MM.1S (cell line): ENCODE measurements around the gene CAB39.
"Not testable (repeated sequence)": the region's sequence is repeated elsewhere in the genome, so short reads cannot be mapped to it uniquely, and the experiment has no call there.

Experiments used
- DNase-seq: peaks from one replicate; pipeline ENCODE4 v3.0.0-alpha.2; 2015
- H2AFZ ChIP-seq: fragments of 300-600 bp; sonication (generic); 2 replicates; pipeline ENCODE4 v1.6.0; 2016; ENCODE audit warnings: antibody characterized with exemption, low read length
- H3F3A ChIP-seq: fragments of 300-600 bp; sonication (generic); 2 replicates; pipeline ENCODE4 v1.6.1; 2016; ENCODE audit warnings: mild to moderate bottlenecking, antibody characterized with exemption, low read length, moderate library complexity, mixed read lengths; ENCODE audit not compliant: insufficient read depth
- H3K27ac ChIP-seq: fragments of 300-600 bp; sonication (generic); 2 replicates; pipeline ENCODE4 v1.5.1; 2016; ENCODE audit warnings: mild to moderate bottlenecking, low read length
- H3K27me3 ChIP-seq: fragments of 300-600 bp; sonication (generic); replicated peaks from 2 replicates; pipeline ENCODE4 v1.6.0; 2016; ENCODE audit warnings: low read length; ENCODE audit not compliant: insufficient read depth
- H3K36me3 ChIP-seq: fragments of 300-600 bp; sonication (generic); replicated peaks from 2 replicates; pipeline ENCODE4 v1.6.1; 2016; ENCODE audit warnings: mild to moderate bottlenecking, low read length, mixed read lengths; ENCODE audit not compliant: insufficient read depth
- H3K4me1 ChIP-seq: fragments of 300-600 bp; sonication (generic); 2 replicates; pipeline ENCODE4 v1.6.1; 2016; ENCODE audit warnings: low read length, mixed read lengths
- H3K4me2 ChIP-seq: fragments of 300-600 bp; sonication (generic); 2 replicates; pipeline ENCODE4 v1.6.0; 2016; ENCODE audit warnings: low read depth, low read length
- H3K4me3 ChIP-seq: fragments of 300-600 bp; sonication (generic); 2 replicates; pipeline ENCODE4 v1.5.1; 2016; ENCODE audit warnings: low read length, mixed read lengths
- H3K79me2 ChIP-seq: fragments of 300-600 bp; sonication (generic); 2 replicates; pipeline ENCODE4 v1.6.1; 2016; ENCODE audit warnings: mixed run types, low read length, mixed read lengths
- H3K9ac ChIP-seq: fragments of 300-600 bp; sonication (generic); 2 replicates; pipeline ENCODE4 v1.6.1; 2016; ENCODE audit warnings: low read length, mixed read lengths
- H3K9me2 ChIP-seq: fragments of 300-600 bp; sonication (generic); replicated peaks from 2 replicates; pipeline ENCODE4 v1.6.1; 2016; ENCODE audit warnings: mild to moderate bottlenecking, low read length, mixed read lengths; ENCODE audit not compliant: insufficient read depth
- H3K9me3 ChIP-seq: fragments of 300-600 bp; sonication (generic); replicated peaks from 2 replicates; pipeline ENCODE4 v1.6.1; 2016; ENCODE audit warnings: mild to moderate bottlenecking, low read length, mixed read lengths; ENCODE audit not compliant: insufficient read depth
- H4K20me1 ChIP-seq: fragments of 300-600 bp; sonication (generic); 2 replicates; pipeline ENCODE4 v1.6.1; 2016; ENCODE audit warnings: mild to moderate bottlenecking, low read length, moderate library complexity, mixed read lengths; ENCODE audit not compliant: insufficient read depth
- CTCF ChIP-seq: fragments of 300-600 bp; sonication (generic); IDR thresholded peaks from 2 replicates; pipeline ENCODE4 v1.5.1; 2016; ENCODE audit warnings: antibody characterized with exemption, low read length, mixed read lengths
- EZH2 ChIP-seq: fragments of 300-600 bp; sonication (generic); optimal IDR thresholded peaks from 2 replicates; pipeline ENCODE3; 2017; ENCODE audit warnings: low read depth, mild to moderate bottlenecking, antibody characterized with exemption, low read length, mixed read lengths
- EZH2phosphoT487 ChIP-seq: fragments of 300-600 bp; sonication (generic); IDR thresholded peaks from 2 replicates; pipeline ENCODE4 v1.6.1; 2018; ENCODE audit warnings: antibody characterized with exemption, low read length

Gene CAB39

DNA sequence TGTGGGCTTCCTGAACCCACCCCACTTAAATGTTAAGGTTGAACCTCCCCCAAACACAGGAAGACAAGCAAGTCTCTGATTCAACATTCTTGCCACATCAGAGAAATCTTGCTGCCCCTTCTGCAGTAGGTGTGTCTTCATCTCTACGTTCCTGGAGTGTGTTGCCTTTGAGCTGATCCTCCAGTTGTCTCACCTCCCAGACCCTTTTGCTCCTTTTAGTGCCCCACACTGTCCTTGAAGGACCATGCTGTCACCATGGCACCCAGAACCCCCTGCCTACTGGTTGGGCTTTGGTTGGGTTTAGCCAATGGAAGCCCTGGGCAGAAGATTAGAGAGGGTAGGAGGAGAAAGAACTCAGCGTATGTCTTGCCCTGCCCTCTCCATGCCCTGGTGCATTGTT lies 10.7 kb downstream of the CAB39 start:
- Histone ChIP-seq H3K9ac (no peak overlapping the region), H3F3A (0 out of 2 replicates have a peak, but pooled peaks cover 5% of the 10 kb centered on the region), H3K9me3 (no peaks in the 10 kb centered on the region), H3K36me3 (no peaks in the 10 kb centered on the region), H3K4me1 (peaks cover 14% of the 10 kb centered on the region), H2AFZ (no peak overlapping the region), H3K4me3 (no peak overlapping the region), H3K9me2 (no peaks in the 10 kb centered on the region), H4K20me1 (peaks cover 6% of the 10 kb centered on the region; the same call in 1 of the 2 replicates), H3K27ac (no peak overlapping the region), H3K27me3 (no peaks in the 10 kb centered on the region), H3K4me2 (no peak overlapping the region), H3K79me2 (peaks cover 84% of the 10 kb centered on the region)
- no peak for DNase-seq
- TF ChIP-seq EZH2phosphoT487 (no peak), CTCF (no peak), EZH2 (no peak)

- peaks cover 14% of the 10 kb centered on the region for H3K4me1 ChIP-seq
- not testable (repeated sequence) for H3K36me3 ChIP-seq, H4K20me1 ChIP-seq, H3K4me3 ChIP-seq, H2AFZ ChIP-seq, H3K9me2 ChIP-seq, H3F3A ChIP-seq, DNase-seq, H3K27ac ChIP-seq, H3K9me3 ChIP-seq, H3K27me3 ChIP-seq, H3K9ac ChIP-seq, H3K4me2 ChIP-seq
- peaks cover 83% of the 10 kb centered on the region for H3K79me2 ChIP-seq
Observed at GRCh38 chr2:230724957-230725356, 12.3 kb downstream of the CAB39 start.

GRCh38 chr2:230731512-230731911 lies 18.9 kb downstream of the CAB39 start:
- no peak overlapping the region for H2AFZ ChIP-seq
- H3K9me2 ChIP-seq, result no peaks in the 10 kb centered on the region
- 0 out of 2 replicates have a peak, but pooled peaks cover 5% of the 10 kb centered on the region for H4K20me1 ChIP-seq
- TF ChIP-seq EZH2phosphoT487 (no peak), EZH2 (no peak), CTCF (no peak)
- no peak for DNase-seq
- H3F3A ChIP-seq, result no peaks in the 10 kb centered on the region
- no peaks in the 10 kb centered on the region for H3K36me3 ChIP-seq
- H3K4me1 ChIP-seq, result no peaks in the 10 kb centered on the region
- no peak overlapping the region for H3K4me3 ChIP-seq
- no peak overlapping the region for H3K4me2 ChIP-seq
- peaks cover 89% of the 10 kb centered on the region for H3K79me2 ChIP-seq
- H3K27me3 ChIP-seq, result no peaks in the 10 kb centered on the region
- H3K9ac ChIP-seq, result no peak overlapping the region
- no peak overlapping the region for H3K27ac ChIP-seq
- H3K9me3 ChIP-seq, result no peaks in the 10 kb centered on the region

DNA sequence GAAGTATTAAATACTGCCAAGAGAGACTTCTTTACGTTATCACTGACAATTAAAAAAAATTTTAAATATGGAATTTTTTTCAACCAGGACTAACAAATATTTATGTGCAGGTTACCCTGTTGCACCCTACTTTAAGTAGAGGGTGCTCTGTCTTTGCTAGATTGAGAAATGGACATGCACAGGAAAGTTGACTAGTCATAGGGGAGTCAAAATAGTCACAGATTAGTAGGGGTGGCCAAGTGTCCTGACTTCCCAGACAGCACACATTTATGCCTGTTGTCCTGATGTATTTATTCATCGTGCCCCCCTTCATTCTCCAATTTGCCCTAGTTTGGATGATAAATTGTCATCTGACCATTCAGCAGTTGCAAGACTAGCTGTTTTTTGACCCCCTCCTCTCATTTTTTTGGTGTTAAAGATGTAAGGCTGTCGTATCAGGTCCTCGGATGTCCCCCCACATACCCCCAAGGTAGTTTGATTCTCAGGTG lies 20.3 kb downstream of the CAB39 start:
- Histone ChIP-seq H3F3A (no peaks in the 10 kb centered on the region), H4K20me1 (0 out of 2 replicates have a peak, but pooled peaks cover 5% of the 10 kb centered on the region), H2AFZ (no peak overlapping the region), H3K36me3 (no peaks in the 10 kb centered on the region), H3K4me2 (no peak overlapping the region), H3K27me3 (no peaks in the 10 kb centered on the region), H3K9me2 (no peaks in the 10 kb centered on the region), H3K9me3 (no peaks in the 10 kb centered on the region), H3K9ac (no peak overlapping the region), H3K27ac (no peak overlapping the region), H3K4me1 (no peaks in the 10 kb centered on the region), H3K79me2 (peaks cover 96% of the 10 kb centered on the region), H3K4me3 (no peak overlapping the region)
- TF ChIP-seq EZH2phosphoT487, result no peak
- TF ChIP-seq EZH2, result no peak
- TF ChIP-seq CTCF, result no peak
- no peak for DNase-seq
